GM12878 (cell line): ENCODE measurements around the gene BEST2. TPM values are rescaled to one million over a fixed set of nuclear protein-coding genes. Genes with fewer than 3 reads are reported as not detected.

Experiments
- BHLHE40 ChIP-seq, 2 experiments: fragments of 450-650 bp in 1 of 2; IDR thresholded peaks; 2 replicates each; pipeline ENCODE4 v1.6.1; 2011 to 2017; ENCODE audit warnings: low read depth in 2 of 2, borderline replicate concordance in 1 of 2, improper control_type of control experiment in 1 of 2, low read length in 1 of 2, mild to moderate bottlenecking in 1 of 2
- BRCA1 ChIP-seq: IDR thresholded peaks from 2 replicates; pipeline ENCODE4 v1.6.1; 2011; ENCODE audit warnings: low read depth, low read length, improper control_type of control experiment
- CHD1 ChIP-seq: IDR thresholded peaks from 2 replicates; pipeline ENCODE4 v1.6.1; 2012; ENCODE audit warnings: low read depth, low read length, improper control_type of control experiment
- CHD4 ChIP-seq: fragments of 200-600 bp; sonication (generic); IDR thresholded peaks from 2 replicates; pipeline ENCODE4 v1.6.1; 2016; ENCODE audit warnings: mild to moderate bottlenecking
- GATAD2B ChIP-seq: fragments of 450-650 bp; conservative IDR thresholded peaks from 2 replicates; pipeline ENCODE4 v1.6.1; 2017; ENCODE audit warnings: low read depth, mild to moderate bottlenecking, moderate library complexity
- HDAC6 ChIP-seq: fragments of 200-600 bp; sonication (generic); IDR thresholded peaks from one replicate; pipeline ENCODE4 v1.8.0; 2017; ENCODE audit warnings: antibody characterized with exemption; ENCODE audit not compliant: unreplicated experiment
- NFYB ChIP-seq: IDR thresholded peaks from 2 replicates; pipeline ENCODE4 v1.6.1; 2011; ENCODE audit warnings: low read depth, mild to moderate bottlenecking, low read length, improper control_type of control experiment, moderate library complexity; ENCODE audit not compliant: insufficient read depth
- POLR2A ChIP-seq: IDR thresholded peaks from 2 replicates; pipeline ENCODE4 v1.6.1; 2011; ENCODE audit warnings: low read depth, mild to moderate bottlenecking, low read length
- POLR2AphosphoS2 ChIP-seq: IDR thresholded peaks from 2 replicates; pipeline ENCODE4 v1.6.1; 2011; ENCODE audit warnings: low read depth, mild to moderate bottlenecking, low read length, improper control_type of control experiment, moderate library complexity
- POU2F2 ChIP-seq: IDR thresholded peaks from 3 replicates; pipeline ENCODE4 v1.6.1; 2011; ENCODE audit warnings: low read depth, mild to moderate bottlenecking, low read length, borderline replicate concordance
- RELA ChIP-seq: fragments of 450-650 bp; IDR thresholded peaks from 2 replicates; pipeline ENCODE4 v1.8.0; 2014; ENCODE audit warnings: borderline replicate concordance; ENCODE audit not compliant: partially characterized antibody
- RFX5 ChIP-seq: IDR thresholded peaks from 2 replicates; pipeline ENCODE4 v1.6.1; 2011; ENCODE audit warnings: low read depth, low read length, improper control_type of control experiment
- RUNX3 ChIP-seq: IDR thresholded peaks from 2 replicates; pipeline ENCODE4 v1.6.1; 2012; ENCODE audit warnings: low read length, inconsistent platforms
- TBL1XR1 ChIP-seq: IDR thresholded peaks from 2 replicates; pipeline ENCODE4 v1.6.1; 2012; ENCODE audit warnings: low read depth, low read length, improper control_type of control experiment
- polyA plus RNA-seq, 11 experiments: library from polyadenylated mRNA; depleted of rRNA in 4 of 11; unstranded in 6 of 11; stranded (reverse) in 5 of 11; fragments of >200 nt; fragmentation: Nextera tagmentation in 4 of 11; fragmentation: Illumina TruSeq in 1 of 11; extraction: Ambion mirVana in 4 of 11; extraction: Trizol in 1 of 11; gene quantifications; 1 replicate in 1 of 11; 2 replicates in 10 of 11; pipeline versions ENCODE4 v1.2.1 to v1.2.3, GENCODE V29; 2011 to 2016; ENCODE audit warnings: inconsistent platforms in 2 of 11, missing spikeins in 2 of 11, low read depth in 1 of 11
- total RNA-seq, 4 experiments: library from RNA; depleted of rRNA in 3 of 4; stranded (reverse); fragments of >200 nt in 3 of 4; fragmentation: Illumina TruSeq in 1 of 4; extraction: Trizol in 1 of 4; gene quantifications; 2 replicates each; pipeline versions ENCODE4 v1.2.1 to v1.2.3, GENCODE V29; 2013 to 2021
- TF ChIP-seq, protein P1 (sequence below): fragments of 450-650 bp; IDR thresholded peaks from 2 replicates; pipeline ENCODE4 v1.6.1; 2018; ENCODE audit warnings: mild to moderate bottlenecking, low read depth, moderate library complexity; ENCODE audit not compliant: partially characterized antibody
- TF ChIP-seq, protein P2 (sequence below): fragments of 450-650 bp; formaldehyde crosslinking; IDR thresholded peaks from 2 replicates; pipeline ENCODE4 v1.4.0; 2020; ENCODE audit warnings: mild to moderate bottlenecking, moderate library complexity
- TF ChIP-seq, protein P3 (sequence below): fragments of 150-350 bp; IDR thresholded peaks from 2 replicates; pipeline ENCODE4 v1.6.1; 2016; ENCODE audit warnings: low read depth, low read length
- TF ChIP-seq, protein P4 (sequence below): fragments of 450-650 bp; IDR thresholded peaks from 2 replicates; pipeline ENCODE4 v1.6.1; 2017; ENCODE audit warnings: mild to moderate bottlenecking

Gene BEST2
- total and polyA plus RNA-seq, 10 of the 15 experiments (the other 5 are each of a cell fraction or from before 2014, with no cell fraction given): not detected

DNA sequence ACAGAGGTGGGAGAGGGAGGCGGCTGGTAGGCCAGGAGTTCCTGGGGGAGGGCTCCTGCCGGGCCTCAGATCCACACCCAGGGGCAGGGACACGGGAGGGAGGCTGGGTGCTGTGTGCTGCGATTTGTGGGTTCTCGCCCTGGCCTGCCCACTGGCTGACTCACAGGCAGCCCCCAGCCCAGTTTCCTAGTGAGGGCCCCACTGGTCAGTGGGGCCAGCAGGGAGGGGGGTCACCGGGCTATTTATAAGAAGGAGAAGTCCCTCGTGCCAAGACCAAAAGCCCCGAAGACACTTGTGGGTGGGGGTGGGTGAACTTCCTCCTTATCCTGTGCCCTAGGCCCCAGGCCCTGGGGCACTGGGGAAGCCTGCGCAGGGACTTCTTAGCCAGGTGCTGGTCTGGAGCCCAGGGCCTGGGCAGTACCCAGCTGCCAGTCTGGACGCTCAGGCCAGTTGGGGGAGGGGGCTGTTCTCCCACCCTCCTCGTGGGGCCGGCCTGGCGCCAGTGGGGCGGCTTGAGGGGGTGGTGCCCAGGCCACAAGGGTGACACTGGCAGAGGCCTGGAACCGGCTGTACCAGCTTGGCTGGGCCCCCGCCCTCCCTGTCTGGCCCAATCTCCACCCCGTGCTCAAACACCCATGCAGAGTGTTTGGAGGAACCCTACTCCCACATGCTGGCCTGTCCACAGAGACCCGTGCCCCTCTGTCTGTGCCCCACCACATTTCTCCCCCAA is 34.7 kb downstream of the BEST2 start (continued):
- TF ChIP-seq HDAC6 (no peak), GATAD2B (peak; percentile 93), BRCA1 (no peak), CHD1 (no peak), RUNX3 (no peak), TBL1XR1 (no peak), POLR2AphosphoS2 (no peak), POLR2A (peak; percentile 32; the same call in 1 of the 2 replicates), POU2F2 (no peak), NFYB (no peak), RELA (no peak), RFX5 (no peak), CHD4 (no peak), BHLHE40 (IDR thresholded peaks at IDR 0.05; ENCODE audit: borderline replicate concordance in 1 of 2, low read depth in 2 of 2, low read length in 1 of 2) (peak; percentile 50 to 62; a peak in 3 of 4 replicates)
- TF ChIP-seq, protein P1, sequence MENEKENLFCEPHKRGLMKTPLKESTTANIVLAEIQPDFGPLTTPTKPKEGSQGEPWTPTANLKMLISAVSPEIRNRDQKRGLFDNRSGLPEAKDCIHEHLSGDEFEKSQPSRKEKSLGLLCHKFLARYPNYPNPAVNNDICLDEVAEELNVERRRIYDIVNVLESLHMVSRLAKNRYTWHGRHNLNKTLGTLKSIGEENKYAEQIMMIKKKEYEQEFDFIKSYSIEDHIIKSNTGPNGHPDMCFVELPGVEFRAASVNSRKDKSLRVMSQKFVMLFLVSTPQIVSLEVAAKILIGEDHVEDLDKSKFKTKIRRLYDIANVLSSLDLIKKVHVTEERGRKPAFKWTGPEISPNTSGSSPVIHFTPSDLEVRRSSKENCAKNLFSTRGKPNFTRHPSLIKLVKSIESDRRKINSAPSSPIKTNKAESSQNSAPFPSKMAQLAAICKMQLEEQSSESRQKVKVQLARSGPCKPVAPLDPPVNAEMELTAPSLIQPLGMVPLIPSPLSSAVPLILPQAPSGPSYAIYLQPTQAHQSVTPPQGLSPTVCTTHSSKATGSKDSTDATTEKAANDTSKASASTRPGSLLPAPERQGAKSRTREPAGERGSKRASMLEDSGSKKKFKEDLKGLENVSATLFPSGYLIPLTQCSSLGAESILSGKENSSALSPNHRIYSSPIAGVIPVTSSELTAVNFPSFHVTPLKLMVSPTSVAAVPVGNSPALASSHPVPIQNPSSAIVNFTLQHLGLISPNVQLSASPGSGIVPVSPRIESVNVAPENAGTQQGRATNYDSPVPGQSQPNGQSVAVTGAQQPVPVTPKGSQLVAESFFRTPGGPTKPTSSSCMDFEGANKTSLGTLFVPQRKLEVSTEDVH: no peak
- TF ChIP-seq, protein P2, sequence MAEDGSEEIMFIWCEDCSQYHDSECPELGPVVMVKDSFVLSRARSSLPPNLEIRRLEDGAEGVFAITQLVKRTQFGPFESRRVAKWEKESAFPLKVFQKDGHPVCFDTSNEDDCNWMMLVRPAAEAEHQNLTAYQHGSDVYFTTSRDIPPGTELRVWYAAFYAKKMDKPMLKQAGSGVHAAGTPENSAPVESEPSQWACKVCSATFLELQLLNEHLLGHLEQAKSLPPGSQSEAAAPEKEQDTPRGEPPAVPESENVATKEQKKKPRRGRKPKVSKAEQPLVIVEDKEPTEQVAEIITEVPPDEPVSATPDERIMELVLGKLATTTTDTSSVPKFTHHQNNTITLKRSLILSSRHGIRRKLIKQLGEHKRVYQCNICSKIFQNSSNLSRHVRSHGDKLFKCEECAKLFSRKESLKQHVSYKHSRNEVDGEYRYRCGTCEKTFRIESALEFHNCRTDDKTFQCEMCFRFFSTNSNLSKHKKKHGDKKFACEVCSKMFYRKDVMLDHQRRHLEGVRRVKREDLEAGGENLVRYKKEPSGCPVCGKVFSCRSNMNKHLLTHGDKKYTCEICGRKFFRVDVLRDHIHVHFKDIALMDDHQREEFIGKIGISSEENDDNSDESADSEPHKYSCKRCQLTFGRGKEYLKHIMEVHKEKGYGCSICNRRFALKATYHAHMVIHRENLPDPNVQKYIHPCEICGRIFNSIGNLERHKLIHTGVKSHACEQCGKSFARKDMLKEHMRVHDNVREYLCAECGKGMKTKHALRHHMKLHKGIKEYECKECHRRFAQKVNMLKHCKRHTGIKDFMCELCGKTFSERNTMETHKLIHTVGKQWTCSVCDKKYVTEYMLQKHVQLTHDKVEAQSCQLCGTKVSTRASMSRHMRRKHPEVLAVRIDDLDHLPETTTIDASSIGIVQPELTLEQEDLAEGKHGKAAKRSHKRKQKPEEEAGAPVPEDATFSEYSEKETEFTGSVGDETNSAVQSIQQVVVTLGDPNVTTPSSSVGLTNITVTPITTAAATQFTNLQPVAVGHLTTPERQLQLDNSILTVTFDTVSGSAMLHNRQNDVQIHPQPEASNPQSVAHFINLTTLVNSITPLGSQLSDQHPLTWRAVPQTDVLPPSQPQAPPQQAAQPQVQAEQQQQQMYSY: no peak
- TF ChIP-seq, protein P3, sequence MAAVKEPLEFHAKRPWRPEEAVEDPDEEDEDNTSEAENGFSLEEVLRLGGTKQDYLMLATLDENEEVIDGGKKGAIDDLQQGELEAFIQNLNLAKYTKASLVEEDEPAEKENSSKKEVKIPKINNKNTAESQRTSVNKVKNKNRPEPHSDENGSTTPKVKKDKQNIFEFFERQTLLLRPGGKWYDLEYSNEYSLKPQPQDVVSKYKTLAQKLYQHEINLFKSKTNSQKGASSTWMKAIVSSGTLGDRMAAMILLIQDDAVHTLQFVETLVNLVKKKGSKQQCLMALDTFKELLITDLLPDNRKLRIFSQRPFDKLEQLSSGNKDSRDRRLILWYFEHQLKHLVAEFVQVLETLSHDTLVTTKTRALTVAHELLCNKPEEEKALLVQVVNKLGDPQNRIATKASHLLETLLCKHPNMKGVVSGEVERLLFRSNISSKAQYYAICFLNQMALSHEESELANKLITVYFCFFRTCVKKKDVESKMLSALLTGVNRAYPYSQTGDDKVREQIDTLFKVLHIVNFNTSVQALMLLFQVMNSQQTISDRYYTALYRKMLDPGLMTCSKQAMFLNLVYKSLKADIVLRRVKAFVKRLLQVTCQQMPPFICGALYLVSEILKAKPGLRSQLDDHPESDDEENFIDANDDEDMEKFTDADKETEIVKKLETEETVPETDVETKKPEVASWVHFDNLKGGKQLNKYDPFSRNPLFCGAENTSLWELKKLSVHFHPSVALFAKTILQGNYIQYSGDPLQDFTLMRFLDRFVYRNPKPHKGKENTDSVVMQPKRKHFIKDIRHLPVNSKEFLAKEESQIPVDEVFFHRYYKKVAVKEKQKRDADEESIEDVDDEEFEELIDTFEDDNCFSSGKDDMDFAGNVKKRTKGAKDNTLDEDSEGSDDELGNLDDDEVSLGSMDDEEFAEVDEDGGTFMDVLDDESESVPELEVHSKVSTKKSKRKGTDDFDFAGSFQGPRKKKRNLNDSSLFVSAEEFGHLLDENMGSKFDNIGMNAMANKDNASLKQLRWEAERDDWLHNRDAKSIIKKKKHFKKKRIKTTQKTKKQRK: no peak
- TF ChIP-seq, protein P4, sequence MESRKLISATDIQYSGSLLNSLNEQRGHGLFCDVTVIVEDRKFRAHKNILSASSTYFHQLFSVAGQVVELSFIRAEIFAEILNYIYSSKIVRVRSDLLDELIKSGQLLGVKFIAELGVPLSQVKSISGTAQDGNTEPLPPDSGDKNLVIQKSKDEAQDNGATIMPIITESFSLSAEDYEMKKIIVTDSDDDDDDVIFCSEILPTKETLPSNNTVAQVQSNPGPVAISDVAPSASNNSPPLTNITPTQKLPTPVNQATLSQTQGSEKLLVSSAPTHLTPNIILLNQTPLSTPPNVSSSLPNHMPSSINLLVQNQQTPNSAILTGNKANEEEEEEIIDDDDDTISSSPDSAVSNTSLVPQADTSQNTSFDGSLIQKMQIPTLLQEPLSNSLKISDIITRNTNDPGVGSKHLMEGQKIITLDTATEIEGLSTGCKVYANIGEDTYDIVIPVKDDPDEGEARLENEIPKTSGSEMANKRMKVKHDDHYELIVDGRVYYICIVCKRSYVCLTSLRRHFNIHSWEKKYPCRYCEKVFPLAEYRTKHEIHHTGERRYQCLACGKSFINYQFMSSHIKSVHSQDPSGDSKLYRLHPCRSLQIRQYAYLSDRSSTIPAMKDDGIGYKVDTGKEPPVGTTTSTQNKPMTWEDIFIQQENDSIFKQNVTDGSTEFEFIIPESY: no peak
